ENCODE measurements around the gene MRPL50.

Gene MRPL50

DNA sequence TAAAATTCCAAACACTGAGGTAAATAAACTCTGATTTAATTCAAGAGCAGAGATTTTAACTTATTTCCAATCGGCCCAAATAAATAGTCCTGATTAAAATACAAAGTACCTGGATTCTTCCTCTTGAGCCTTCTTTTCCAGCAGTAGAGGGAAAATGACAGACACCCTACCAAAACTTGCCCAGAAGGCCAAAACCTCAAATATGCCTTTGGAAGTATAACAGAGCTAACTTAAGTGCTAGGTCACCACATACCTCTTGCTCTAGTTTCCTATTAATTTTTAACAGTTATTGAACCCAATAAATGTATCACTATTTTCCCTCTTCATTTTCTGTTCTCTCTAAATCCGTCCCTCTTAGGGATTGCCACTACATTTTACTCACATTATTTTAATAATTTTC lies 15.1 kb downstream of the MRPL50 start:
- H3K36me3 ChIP-seq (ENCODE audit: insufficient read depth): no peaks in the 10 kb centered on the region
- H3K79me2 ChIP-seq (ENCODE audit: insufficient read depth, low read depth): no peaks in the 10 kb centered on the region
- H3K27ac ChIP-seq: no peak overlapping the region
- no peak overlapping the region for H3K4me2 ChIP-seq
- TF ChIP-seq, protein P1, sequence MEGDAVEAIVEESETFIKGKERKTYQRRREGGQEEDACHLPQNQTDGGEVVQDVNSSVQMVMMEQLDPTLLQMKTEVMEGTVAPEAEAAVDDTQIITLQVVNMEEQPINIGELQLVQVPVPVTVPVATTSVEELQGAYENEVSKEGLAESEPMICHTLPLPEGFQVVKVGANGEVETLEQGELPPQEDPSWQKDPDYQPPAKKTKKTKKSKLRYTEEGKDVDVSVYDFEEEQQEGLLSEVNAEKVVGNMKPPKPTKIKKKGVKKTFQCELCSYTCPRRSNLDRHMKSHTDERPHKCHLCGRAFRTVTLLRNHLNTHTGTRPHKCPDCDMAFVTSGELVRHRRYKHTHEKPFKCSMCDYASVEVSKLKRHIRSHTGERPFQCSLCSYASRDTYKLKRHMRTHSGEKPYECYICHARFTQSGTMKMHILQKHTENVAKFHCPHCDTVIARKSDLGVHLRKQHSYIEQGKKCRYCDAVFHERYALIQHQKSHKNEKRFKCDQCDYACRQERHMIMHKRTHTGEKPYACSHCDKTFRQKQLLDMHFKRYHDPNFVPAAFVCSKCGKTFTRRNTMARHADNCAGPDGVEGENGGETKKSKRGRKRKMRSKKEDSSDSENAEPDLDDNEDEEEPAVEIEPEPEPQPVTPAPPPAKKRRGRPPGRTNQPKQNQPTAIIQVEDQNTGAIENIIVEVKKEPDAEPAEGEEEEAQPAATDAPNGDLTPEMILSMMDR (conservative IDR thresholded peaks at IDR 0.05; ENCODE audit: low read depth, low read length): no peak
- H3K4me3 ChIP-seq (IDR thresholded peaks at IDR 0.05; ENCODE audit: insufficient read depth, low read depth, low read length): no peak overlapping the region
- no peak overlapping the region for H3K9ac ChIP-seq
- H2AFZ ChIP-seq (ENCODE audit: low read depth): no peak overlapping the region
- no peaks in the 10 kb centered on the region for H3K4me1 ChIP-seq (ENCODE audit: low read depth, poor library complexity, severe bottlenecking)
- no peaks in the 10 kb centered on the region for H4K20me1 ChIP-seq (ENCODE audit: insufficient read depth)
- no peaks in the 10 kb centered on the region for H3K27me3 ChIP-seq (ENCODE audit: insufficient read depth, low read depth)

DNA sequence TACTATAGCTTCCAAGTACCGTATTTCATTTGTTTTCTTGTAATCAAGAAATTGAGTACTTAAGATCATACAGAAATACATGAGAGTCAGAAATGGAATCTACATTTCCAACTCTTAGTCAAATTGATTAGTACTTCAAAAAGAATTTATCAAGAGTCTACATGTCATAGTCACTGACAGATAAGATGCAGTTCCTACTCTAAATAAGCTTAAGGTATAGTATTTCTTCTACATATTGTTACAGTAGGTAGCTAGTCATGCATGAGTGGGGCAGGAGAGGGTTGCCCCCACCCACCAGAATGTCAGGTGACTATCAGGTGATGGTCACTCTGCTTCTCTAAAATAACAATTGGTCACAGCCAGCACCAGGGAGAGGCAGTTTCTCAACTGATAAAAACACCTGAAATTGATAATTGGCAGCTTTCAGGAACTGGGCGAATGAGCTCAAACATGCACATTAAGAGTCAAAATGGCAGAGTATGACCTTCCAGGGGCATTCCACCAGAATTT lies 16.5 kb downstream of the MRPL50 start:
- Histone ChIP-seq H3K9ac (no peak overlapping the region), H3K36me3 (ENCODE audit: insufficient read depth) (no peaks in the 10 kb centered on the region), H3K27ac (no peak overlapping the region), H3K79me2 (ENCODE audit: insufficient read depth, low read depth) (no peaks in the 10 kb centered on the region), H3K27me3 (ENCODE audit: insufficient read depth, low read depth) (no peaks in the 10 kb centered on the region), H2AFZ (ENCODE audit: low read depth) (no peak overlapping the region), H3K4me3 (IDR thresholded peaks at IDR 0.05; ENCODE audit: insufficient read depth, low read depth, low read length) (no peak overlapping the region), H4K20me1 (ENCODE audit: insufficient read depth) (no peaks in the 10 kb centered on the region), H3K4me2 (no peak overlapping the region), H3K4me1 (ENCODE audit: low read depth, poor library complexity, severe bottlenecking) (no peaks in the 10 kb centered on the region)
- TF ChIP-seq, protein P1 (conservative IDR thresholded peaks at IDR 0.05; ENCODE audit: low read depth, low read length): no peak

DNA sequence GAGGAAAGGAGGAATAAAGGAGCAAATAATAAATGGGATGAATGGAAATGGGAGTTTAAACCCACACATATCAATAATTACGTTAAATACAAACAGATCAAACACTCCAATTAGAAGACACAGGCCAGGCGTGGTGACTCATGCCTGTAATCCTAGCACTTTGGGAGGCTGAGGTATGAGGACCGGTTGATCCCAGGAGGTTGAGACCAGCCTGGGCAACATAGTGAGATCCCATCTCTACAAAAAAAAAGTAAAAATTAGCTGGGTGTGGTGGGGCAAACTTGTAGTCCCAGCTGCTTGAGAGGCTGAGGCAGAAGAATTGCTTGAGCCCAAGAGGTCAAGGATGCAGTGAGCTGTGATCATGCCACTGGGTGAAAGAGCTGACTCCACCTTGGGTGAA lies 17.3 kb downstream of the MRPL50 start:
- no peaks in the 10 kb centered on the region for H3K79me2 ChIP-seq (ENCODE audit: insufficient read depth, low read depth)
- H3K36me3 ChIP-seq (ENCODE audit: insufficient read depth): no peaks in the 10 kb centered on the region
- TF ChIP-seq, protein P1 (conservative IDR thresholded peaks at IDR 0.05; ENCODE audit: low read depth, low read length): no peak
- H3K4me2 ChIP-seq: no peak overlapping the region
- no peak overlapping the region for H2AFZ ChIP-seq (ENCODE audit: low read depth)
- no peak overlapping the region for H3K4me3 ChIP-seq (IDR thresholded peaks at IDR 0.05; ENCODE audit: insufficient read depth, low read depth, low read length)
- no peak overlapping the region for H3K27ac ChIP-seq
- no peaks in the 10 kb centered on the region for H3K27me3 ChIP-seq (ENCODE audit: insufficient read depth, low read depth)
- no peaks in the 10 kb centered on the region for H4K20me1 ChIP-seq (ENCODE audit: insufficient read depth)
- H3K4me1 ChIP-seq (ENCODE audit: low read depth, poor library complexity, severe bottlenecking): no peaks in the 10 kb centered on the region
- no peak overlapping the region for H3K9ac ChIP-seq

DNA sequence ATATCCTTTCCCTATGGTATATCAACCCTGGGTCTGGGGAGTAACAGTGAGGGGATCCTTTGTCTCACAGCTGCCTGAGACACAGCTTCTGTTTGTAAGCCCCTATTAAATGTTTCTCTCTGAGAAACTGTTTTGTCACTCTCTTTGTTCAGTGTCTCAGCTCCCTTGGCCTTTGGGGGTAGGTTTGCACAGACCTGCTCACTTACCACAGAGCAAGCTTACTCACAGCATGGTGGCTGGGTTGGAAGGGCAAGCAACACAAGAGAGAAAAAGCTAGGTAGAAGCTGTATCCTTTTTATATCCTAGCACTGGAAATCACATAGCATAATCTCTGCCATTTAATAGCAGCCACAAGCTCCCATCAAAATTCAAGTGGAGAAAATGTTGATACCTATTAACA lies 18.1 kb downstream of the MRPL50 start:
- Histone ChIP-seq H2AFZ (ENCODE audit: low read depth) (no peak overlapping the region), H3K4me2 (no peak overlapping the region), H3K9ac (no peak overlapping the region), H3K36me3 (ENCODE audit: insufficient read depth) (no peaks in the 10 kb centered on the region), H3K79me2 (ENCODE audit: insufficient read depth, low read depth) (no peaks in the 10 kb centered on the region), H3K4me3 (IDR thresholded peaks at IDR 0.05; ENCODE audit: insufficient read depth, low read depth, low read length) (no peak overlapping the region), H3K27me3 (ENCODE audit: insufficient read depth, low read depth) (no peaks in the 10 kb centered on the region), H3K4me1 (ENCODE audit: low read depth, poor library complexity, severe bottlenecking) (no peaks in the 10 kb centered on the region), H4K20me1 (ENCODE audit: insufficient read depth) (no peaks in the 10 kb centered on the region), H3K27ac (no peak overlapping the region)
- TF ChIP-seq, protein P1 (conservative IDR thresholded peaks at IDR 0.05; ENCODE audit: low read depth, low read length): no peak

Measured in KMS-11 (cell line).